GM12891 (cell line): Measurements from ENCODE around the gene SPAG17.

Experiments
- DNase-seq: peaks from one replicate; pipeline ENCODE4 v3.0.0; 2011; ENCODE audit warnings: low spot score; ENCODE audit not compliant: insufficient read length
- FAIRE-seq: peaks from 2 replicates; lab custom pipeline; 2011; peaks lifted over from hg19 to GRCh38; lab: Jason Lieb, UNC
- PAX5 ChIP-seq: IDR thresholded peaks from 2 replicates; pipeline ENCODE4 v1.6.1; 2011; ENCODE audit warnings: low read length, moderate library complexity, mild to moderate bottlenecking; ENCODE audit not compliant: insufficient read depth, severe bottlenecking
- POLR2A ChIP-seq: IDR thresholded peaks from 2 replicates; pipeline ENCODE4 v1.6.1; 2011; ENCODE audit warnings: low read depth, low read length, control low read depth
- POLR2AphosphoS5 ChIP-seq: IDR thresholded peaks from 2 replicates; pipeline ENCODE4 v1.6.1; 2011; ENCODE audit warnings: low read depth, low read length, control low read depth
- POU2F2 ChIP-seq: IDR thresholded peaks from 2 replicates; pipeline ENCODE4 v1.6.1; 2011; ENCODE audit warnings: low read depth, mild to moderate bottlenecking, control low read depth, low read length, moderate library complexity
- SPI1 ChIP-seq: IDR thresholded peaks from 2 replicates; pipeline ENCODE4 v1.6.1; 2011; ENCODE audit warnings: low read depth, low read length, control low read depth
- TAF1 ChIP-seq: IDR thresholded peaks from 2 replicates; pipeline ENCODE4 v1.6.1; 2011; ENCODE audit warnings: low read depth, low read length, control low read depth

SPAG17 gene

DNA sequence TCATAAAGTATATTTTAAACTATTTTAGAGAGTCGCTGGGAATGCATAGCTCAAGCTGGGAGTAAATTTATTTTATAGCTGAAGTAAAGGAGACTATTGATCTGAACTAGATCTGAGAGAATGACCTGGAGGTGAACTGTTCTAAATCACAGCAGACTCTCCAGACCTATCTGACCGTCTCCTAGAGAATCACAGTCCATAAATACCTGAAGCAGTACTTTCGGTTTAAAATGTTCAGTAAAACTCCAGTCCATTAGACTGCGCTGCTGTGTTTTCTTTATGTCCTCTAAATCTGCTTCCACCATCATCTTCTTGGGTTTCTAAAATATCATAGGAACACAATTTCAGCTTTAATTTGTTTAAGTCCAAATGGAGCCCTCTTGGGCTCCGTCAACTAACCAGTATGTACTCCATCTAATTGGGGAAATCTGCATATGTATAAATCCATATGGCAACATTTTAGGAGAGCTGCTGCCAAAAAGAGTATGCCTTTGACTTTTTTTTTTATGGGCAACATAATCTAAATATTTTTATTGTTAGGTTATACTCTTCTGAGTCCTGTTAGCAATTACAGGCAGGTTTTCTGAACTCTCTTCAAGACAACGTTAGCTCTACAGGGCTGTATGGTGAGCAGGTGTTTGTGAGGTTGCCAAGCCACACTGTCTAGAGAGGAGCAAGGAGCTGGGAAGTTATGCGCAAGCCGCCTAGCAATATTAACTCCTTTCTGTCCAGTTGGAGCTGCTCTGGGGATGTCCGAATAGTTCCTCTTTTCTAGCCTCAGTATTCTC lies 111.2 kb downstream of the SPAG17 start:
- no peak for TF ChIP-seq POLR2A
- TF ChIP-seq POU2F2: no peak
- no peak for TF ChIP-seq PAX5
- no peak for TF ChIP-seq POLR2AphosphoS5
- no peak for TF ChIP-seq SPI1
- TF ChIP-seq TAF1: no peak
- FAIRE-seq (no peak), DNase-seq (no peak)

DNA sequence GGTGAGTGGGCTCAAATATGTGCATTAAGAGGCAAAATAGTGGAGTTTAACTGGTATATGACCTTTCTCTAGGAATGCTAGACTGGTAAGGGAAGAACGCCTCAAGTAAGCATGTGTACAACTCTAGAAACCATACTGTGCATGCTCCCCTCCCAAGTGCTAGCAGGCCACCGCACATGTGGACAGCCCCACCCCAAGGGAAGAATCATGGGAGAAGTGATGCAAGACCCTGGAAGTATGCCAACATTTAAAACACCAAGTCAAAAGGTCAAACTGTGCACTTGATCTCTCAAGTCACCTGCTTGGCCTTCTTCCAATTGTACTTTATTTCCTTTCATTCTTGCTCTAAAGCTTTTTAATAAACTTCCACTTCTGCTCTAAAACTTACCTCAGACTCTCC lies 135.0 kb downstream of the SPAG17 start:
- no peak for TF ChIP-seq TAF1
- no peak for TF ChIP-seq PAX5
- no peak for TF ChIP-seq SPI1
- TF ChIP-seq POLR2A: no peak
- no peak for TF ChIP-seq POU2F2
- TF ChIP-seq POLR2AphosphoS5: no peak
- FAIRE-seq: no peak
- no peak for DNase-seq

DNA sequence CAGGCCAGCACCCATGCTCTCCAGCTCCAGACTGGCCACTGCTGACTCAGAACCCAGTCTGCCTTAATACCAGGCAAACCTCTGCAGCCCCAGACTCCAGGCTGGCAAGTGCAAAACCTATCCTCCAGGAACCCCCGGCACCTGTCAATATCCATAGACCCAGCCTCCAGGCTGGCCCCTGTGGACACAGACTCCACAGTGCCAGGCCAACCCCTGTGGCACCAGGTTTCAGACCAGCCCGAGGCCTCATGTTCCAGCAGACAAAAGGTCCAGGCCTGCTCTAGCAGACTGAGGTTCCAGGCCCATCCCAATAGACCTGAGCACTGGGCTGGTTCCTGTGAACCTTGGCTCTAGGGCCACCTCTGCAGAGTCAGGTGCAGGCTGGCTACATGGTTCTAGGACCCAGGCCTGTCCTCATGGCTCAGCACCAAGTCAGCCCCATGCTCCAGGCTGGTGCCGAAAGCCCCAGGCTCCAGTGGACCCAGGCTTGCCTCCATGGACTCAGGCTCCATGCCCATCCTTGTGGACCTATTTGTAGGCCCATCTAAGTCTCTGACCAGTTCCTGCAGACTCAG lies 137.3 kb downstream of the SPAG17 start:
- DNase-seq: no peak
- no peak for FAIRE-seq
- TF ChIP-seq TAF1 (no peak), SPI1 (no peak), PAX5 (no peak), POLR2A (no peak), POU2F2 (no peak), POLR2AphosphoS5 (no peak)

DNA sequence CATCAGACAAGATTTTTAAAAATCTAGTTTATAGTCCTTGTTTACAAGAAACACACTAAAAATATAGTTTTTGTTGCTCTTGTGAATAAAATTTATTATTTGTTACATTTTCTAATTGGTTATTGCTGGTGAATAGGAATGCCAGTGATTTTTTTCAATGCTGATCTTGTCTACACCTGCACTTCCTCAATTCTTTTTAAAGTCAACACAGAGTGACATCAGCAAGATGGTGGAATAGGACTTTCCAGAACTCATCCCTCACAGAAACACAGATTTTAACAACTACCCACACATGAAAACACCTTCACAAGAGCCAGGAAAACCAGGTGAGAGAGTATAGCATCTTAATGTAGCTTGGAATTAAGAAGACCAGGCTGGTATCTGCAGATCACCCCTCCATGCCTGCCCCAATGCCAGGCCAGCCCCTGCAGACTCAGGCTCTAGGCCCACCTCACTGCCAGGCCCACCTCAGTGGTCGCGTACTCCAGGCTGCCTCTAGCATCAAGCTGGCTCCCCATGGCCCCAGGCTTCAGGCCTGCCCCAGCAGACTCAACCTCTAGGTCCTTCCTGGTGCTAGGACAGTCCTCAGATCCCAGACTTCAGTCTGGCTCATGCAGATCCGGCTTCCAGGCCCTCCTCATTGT lies 137.9 kb downstream of the SPAG17 start:
- DNase-seq (no peak), FAIRE-seq (no peak)
- TF ChIP-seq POLR2AphosphoS5 (no peak), SPI1 (peak; percentile 48; the same call in 1 of the 2 replicates)

DNA sequence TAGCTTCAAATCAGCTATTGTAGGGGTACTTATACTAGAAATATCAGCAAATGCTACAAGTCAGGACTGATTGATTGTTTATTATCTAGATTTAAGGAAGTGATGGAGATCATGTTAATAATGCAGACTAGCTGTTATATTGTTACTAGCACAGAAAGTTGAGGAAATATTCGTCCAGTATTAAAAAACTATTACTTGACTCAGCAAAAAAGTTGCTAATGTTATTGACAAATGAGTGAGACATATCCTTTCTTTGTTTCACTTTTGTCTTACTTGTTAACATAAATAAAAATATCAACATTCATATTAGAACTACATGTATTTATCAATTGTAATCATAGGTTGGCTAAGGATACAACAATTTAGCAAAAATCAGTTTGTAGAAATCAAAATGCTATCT lies 141.4 kb downstream of the SPAG17 start:
- DNase-seq: no peak
- TF ChIP-seq POU2F2 (no peak), TAF1 (no peak), PAX5 (no peak), POLR2AphosphoS5 (no peak), POLR2A (no peak), SPI1 (no peak)
- no peak for FAIRE-seq

DNA sequence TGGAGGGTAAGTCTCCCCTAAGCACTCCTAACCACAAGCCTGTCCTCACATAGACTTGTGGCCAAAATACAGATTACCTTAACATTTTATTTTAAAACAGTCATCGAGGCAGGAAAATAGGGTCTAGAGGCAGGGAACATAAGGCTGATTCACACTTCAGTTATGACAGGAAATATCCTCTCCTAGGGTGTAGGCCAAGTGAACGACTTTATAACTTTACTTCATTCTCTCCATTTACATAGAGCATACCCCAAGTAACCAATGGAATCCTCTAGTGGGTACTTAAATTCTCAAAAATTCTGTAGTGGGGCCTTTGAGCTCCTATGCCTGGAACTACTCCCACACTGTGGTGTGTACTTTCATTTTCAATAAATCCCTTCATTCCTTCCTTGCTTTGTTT lies 142.5 kb downstream of the SPAG17 start:
- DNase-seq (no peak), FAIRE-seq (no peak)
- no peak for TF ChIP-seq SPI1
- TF ChIP-seq POLR2A: no peak
- no peak for TF ChIP-seq TAF1
- no peak for TF ChIP-seq POLR2AphosphoS5
- TF ChIP-seq POU2F2: no peak

DNA sequence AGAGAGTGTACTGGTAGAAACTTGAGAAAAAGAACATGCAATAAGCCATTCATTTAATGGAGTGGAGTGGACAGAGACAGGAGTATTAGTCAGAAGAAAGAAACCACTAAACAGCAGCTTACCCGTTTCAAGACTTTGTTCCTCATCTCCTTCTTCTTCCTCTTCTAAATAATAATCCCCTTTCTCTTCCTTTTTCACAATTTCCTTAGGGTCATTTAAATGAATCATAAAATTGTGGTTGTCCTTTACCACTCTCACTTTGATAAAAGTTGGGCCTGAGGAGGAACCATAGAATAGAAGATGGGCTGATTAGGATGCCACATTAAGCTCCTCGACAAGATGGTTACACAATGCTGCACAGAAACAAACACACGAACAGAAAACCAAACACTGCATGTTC lies 145.9 kb downstream of the SPAG17 start:
- TF ChIP-seq PAX5: no peak
- no peak for TF ChIP-seq POLR2A
- TF ChIP-seq POU2F2: no peak
- TF ChIP-seq POLR2AphosphoS5: no peak
- TF ChIP-seq SPI1: no peak
- TF ChIP-seq TAF1: no peak
- no peak for DNase-seq
- no peak for FAIRE-seq

DNA sequence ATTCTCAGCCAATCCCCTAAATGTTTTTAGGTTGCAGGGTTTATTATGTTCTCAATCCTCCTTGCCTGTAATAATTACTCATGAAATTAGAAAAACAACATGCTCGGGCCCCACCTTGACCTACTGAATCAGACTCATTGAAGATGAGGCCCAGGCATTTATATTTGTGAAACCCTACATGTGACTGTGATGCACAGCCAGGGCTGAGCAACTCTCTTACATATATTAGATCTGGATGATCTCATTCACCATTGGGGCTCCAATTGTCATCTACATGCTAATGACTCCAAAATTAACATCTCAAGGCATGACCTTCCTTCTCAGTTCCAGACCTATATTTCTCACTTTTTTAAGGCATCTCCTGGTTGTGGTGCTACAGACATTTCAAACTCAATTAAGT lies 152.1 kb downstream of the SPAG17 start:
- DNase-seq (no peak), FAIRE-seq (no peak)
- TF ChIP-seq POLR2A (no peak), TAF1 (no peak), POU2F2 (no peak), PAX5 (no peak), SPI1 (no peak), POLR2AphosphoS5 (no peak)

DNA sequence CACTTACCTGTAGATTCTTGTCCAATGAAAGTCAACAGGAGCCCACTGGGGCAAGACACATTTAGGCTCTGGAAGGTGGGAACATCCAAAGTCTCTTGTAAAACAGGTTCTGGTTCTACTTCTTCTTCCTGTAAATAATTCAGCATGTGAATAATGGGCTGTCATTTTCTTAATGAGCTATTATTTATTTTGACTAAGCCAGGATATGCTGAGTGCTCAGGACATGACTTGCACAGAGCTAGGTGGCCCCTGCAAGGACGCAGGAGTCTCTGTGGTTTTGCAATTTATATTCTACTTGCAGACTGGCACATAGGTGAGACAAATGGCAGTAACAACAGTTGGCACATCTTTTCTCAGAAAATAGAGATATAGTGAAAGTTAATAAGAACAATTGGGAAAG lies 156.8 kb downstream of the SPAG17 start:
- no peak for TF ChIP-seq POLR2AphosphoS5
- TF ChIP-seq POU2F2: no peak
- TF ChIP-seq PAX5: no peak
- no peak for TF ChIP-seq POLR2A
- no peak for FAIRE-seq
- no peak for DNase-seq

DNA sequence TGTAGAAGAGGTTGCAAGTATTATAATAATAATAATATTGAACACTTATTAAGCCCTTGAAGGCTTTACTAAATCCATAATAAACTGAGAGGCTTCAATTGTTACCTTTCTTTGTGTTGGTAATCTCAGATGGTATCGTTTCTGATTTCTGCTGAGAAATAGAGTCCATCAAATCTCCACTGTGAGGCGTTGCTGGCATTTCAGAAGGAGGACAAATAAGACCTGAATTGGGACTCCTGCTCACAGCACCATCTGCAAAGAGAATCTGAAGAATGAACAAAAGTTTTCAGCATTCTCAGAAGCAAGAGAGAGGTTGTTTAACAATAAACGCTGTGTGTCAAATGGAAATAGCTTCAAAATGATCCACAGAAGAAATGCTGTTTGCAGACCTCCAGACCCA lies 161.8 kb downstream of the SPAG17 start:
- no peak for DNase-seq
- TF ChIP-seq SPI1 (no peak), POLR2AphosphoS5 (no peak), PAX5 (no peak), POU2F2 (no peak), POLR2A (no peak), TAF1 (no peak)
- FAIRE-seq: no peak

DNA sequence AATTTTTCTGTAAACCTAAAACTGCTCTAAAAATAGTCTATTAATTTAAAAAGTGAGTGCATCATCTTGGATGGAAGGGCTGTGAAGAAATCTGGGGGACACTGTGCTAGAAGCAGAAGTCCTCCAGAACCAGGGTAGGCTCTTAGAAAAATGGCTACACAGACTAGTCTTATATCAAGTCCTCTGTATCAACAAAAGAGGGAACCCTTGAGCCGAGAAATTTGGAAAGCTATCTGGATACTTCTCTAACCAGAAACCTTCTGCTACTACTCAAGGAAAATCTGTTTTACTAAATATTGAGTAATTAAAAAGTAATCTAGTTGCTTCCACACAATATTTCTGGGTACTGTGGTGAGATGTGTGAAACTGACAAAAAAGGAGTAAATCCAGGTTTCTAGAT lies 163.4 kb downstream of the SPAG17 start:
- FAIRE-seq (no peak), DNase-seq (no peak)
- TF ChIP-seq PAX5 (no peak), TAF1 (no peak), POU2F2 (no peak), SPI1 (no peak), POLR2A (no peak), POLR2AphosphoS5 (no peak)
